ENCODE measurements around the gene NKTR. TPM values are rescaled to one million over a fixed set of nuclear protein-coding genes. Genes with fewer than 3 reads are reported as not detected.

NKTR gene
- total and polyA plus RNA-seq, 9 donors = 26.2 to 114 (median 79.8) TPM

GRCh38 chr3:42652611-42653302 is 52.3 kb downstream of the NKTR start:
- peak; percentile 59 to 70 (median 65) for DNase-seq
- TF ChIP-seq CTCF (IDR thresholded peaks at IDR 0.05) = no peak
- peak; percentile 36 for TF ChIP-seq POLR2A (IDR thresholded peaks at IDR 0.05)
- peaks cover 16% of the 10 kb centered on the region for H3K4me1 ChIP-seq (ENCODE audit: insufficient read depth)
- H3K36me3 ChIP-seq = no peaks in the 10 kb centered on the region
- no peaks in the 10 kb centered on the region for H3K27me3 ChIP-seq
- WGBS, 3 donors = 7 to 12% (median 10%) methylated on average over 7 of the region's 7 CpGs
- intact Hi-C loops (cut with DNase I) = loop anchor here in 2 of 4 donors (5.0 to 10.0 kb wide), 2 partner anchors 50 to 92 kb away; partner anchors contain the start of gene NKTR (in 1 of the 2)
- H3K27ac ChIP-seq = peak overlapping the region; percentile 95 to 98
- peak overlapping the region; percentile 88 for H3K4me3 ChIP-seq
- H3K9me3 ChIP-seq = no peaks in the 10 kb centered on the region

GRCh38 chr3:42653303-42653559 is 52.7 kb downstream of the NKTR start:
- no peak for DNase-seq
- 9 to 18% (median 11%) methylated on average over 3 of the region's 3 CpGs for WGBS, 3 donors

GRCh38 chr3:42653560-42654330 is 53.3 kb downstream of the NKTR start, which contains the start of gene ZBTB47:
ZBTB47 (plus strand) TSS chr3:42653697; CDS start chr3:42658356, 4,659 bp downstream.
- WGBS, 3 donors = 1 to 5% (median 2%) methylated on average over 8 to 31 of the region's 31 CpGs
- peak within 1 kb of the TSS; percentile 95 to 98 for H3K27ac ChIP-seq
- H3K9me3 ChIP-seq = no peaks in the 10 kb centered on the region
- peaks cover 16% of the 10 kb centered on the region for H3K4me1 ChIP-seq (ENCODE audit: insufficient read depth)
- intact Hi-C loops (cut with DNase I) = loop anchor here in 2 of 4 donors (5.0 to 10.0 kb wide), 2 partner anchors 51 to 91 kb away; partner anchors contain the start of gene NKTR (in 1 of the 2)
- DNase-seq = peak; percentile 33 to 71 (median 66)
- no peaks in the 10 kb centered on the region for H3K27me3 ChIP-seq
- H3K4me3 ChIP-seq = peak within 1 kb of the TSS; percentile 88
- TF ChIP-seq EP300 (IDR thresholded peaks at IDR 0.05) (no peak), CTCF (IDR thresholded peaks at IDR 0.05) (no peak), POLR2A (IDR thresholded peaks at IDR 0.05) (no peak)
- no peaks in the 10 kb centered on the region for H3K36me3 ChIP-seq

More at GRCh38 chr3:42653303-42653559, 52.7 kb downstream of the NKTR start:
- Histone ChIP-seq H3K9me3 (no peaks in the 10 kb centered on the region), H3K27ac (peak overlapping the region; percentile 95 to 98), H3K4me1 (ENCODE audit: insufficient read depth) (peaks cover 16% of the 10 kb centered on the region), H3K4me3 (peak overlapping the region; percentile 88), H3K27me3 (no peaks in the 10 kb centered on the region), H3K36me3 (no peaks in the 10 kb centered on the region)
- intact Hi-C loops (cut with DNase I) = loop anchor here in 2 of 4 donors (5.0 to 10.0 kb wide), 2 partner anchors 51 to 92 kb away; partner anchors contain the start of gene NKTR (in 1 of the 2)
- TF ChIP-seq EP300 (IDR thresholded peaks at IDR 0.05) = no peak
- TF ChIP-seq POLR2A (IDR thresholded peaks at IDR 0.05) = no peak
- TF ChIP-seq CTCF (IDR thresholded peaks at IDR 0.05) = no peak

GRCh38 chr3:42654331-42655201 is 54.1 kb downstream of the NKTR start:
- TF ChIP-seq CTCF (IDR thresholded peaks at IDR 0.05) (no peak), EP300 (IDR thresholded peaks at IDR 0.05) (no peak), POLR2A (IDR thresholded peaks at IDR 0.05) (no peak)
- 0 to 1% (median 0%) methylated on average over 11 to 94 of the region's 94 CpGs for WGBS, 3 donors
- peak; percentile 73 to 84 (median 79) for DNase-seq
- Histone ChIP-seq H3K9me3 (no peaks in the 10 kb centered on the region), H3K4me1 (ENCODE audit: insufficient read depth) (peaks cover 16% of the 10 kb centered on the region), H3K27ac (peak overlapping the region; percentile 95 to 98), H3K27me3 (no peaks in the 10 kb centered on the region), H3K4me3 (peak overlapping the region; percentile 88), H3K36me3 (no peaks in the 10 kb centered on the region)
- intact Hi-C loops (cut with DNase I) = loop anchor here in 2 of 4 donors (5.0 to 10.0 kb wide), 2 partner anchors 52 to 90 kb away; partner anchors contain the start of gene NKTR (in 1 of the 2)
